Spinal cord (tissue), 10 donors: ENCODE results near the gene DHCR24. TPM values are rescaled to one million over a fixed set of nuclear protein-coding genes. Genes with fewer than 3 reads are reported as not detected.
A peak's percentile ranks its signal among the peaks of the same experiment; 100 is the strongest.

Experiments
- DNase-seq, 6 donors: peaks; one replicate each; pipeline versions ENCODE4 v3.0.0 to v3.0.0-alpha.2; 2013 to 2015; ENCODE audit warnings: low spot score in 6 of 6, low read depth in 4 of 6
- H3K27ac ChIP-seq: one replicate; pipeline ENCODE4 v1.5.1; 2013; ENCODE audit warnings: low read depth, low read length, control low read depth
- H3K27me3 ChIP-seq: one replicate; pipeline ENCODE4 v1.6.1; 2013; ENCODE audit warnings: low read length; ENCODE audit not compliant: control insufficient read depth, insufficient read depth
- H3K36me3 ChIP-seq: one replicate; pipeline ENCODE4 v1.6.1; 2013; ENCODE audit warnings: low read length; ENCODE audit not compliant: control insufficient read depth, insufficient read depth
- H3K4me1 ChIP-seq: one replicate; pipeline ENCODE4 v1.6.1; 2013; ENCODE audit warnings: low read length; ENCODE audit not compliant: control insufficient read depth, insufficient read depth
- H3K4me3 ChIP-seq: one replicate; pipeline ENCODE4 v1.5.1; 2013; ENCODE audit warnings: low read depth, low read length, control low read depth
- H3K9me3 ChIP-seq: one replicate; pipeline ENCODE4 v1.6.1; 2013; ENCODE audit warnings: low read length; ENCODE audit not compliant: control insufficient read depth, insufficient read depth
- WGBS: methylation state at CpG from one replicate; pipeline ENCODE4 v1.1.5; 2013; ENCODE audit warnings: missing lambda C conversion rate; ENCODE audit not compliant: insufficient coverage; 5-methylcytosine and 5-hydroxymethylcytosine counted together
- polyA plus RNA-seq, 2 donors: library from polyadenylated mRNA; unstranded; fragments of 120-200 nt; gene quantifications; one replicate each; pipeline ENCODE4 v1.2.1, GENCODE V29; 2013; ENCODE audit not compliant: insufficient read length in 2 of 2
- total RNA-seq, 2 donors: library from RNA; depleted of rRNA in 1 of 2; stranded (reverse); fragments of 120-200 nt in 1 of 2; fragments of >200 nt in 1 of 2; gene quantifications; one replicate each; pipeline versions ENCODE4 v1.2.3 to v1.2.4, GENCODE V29; 2013 to 2014
- donor health status: healthy.

Gene DHCR24
- total and polyA plus RNA-seq, 4 donors = 73.2 to 138 (median 113) TPM

- WGBS = 85% methylated on average over 5 of the region's 11 CpGs
- DNase-seq = no peak
These were observed 79.9 kb downstream of the DHCR24 start for GRCh38 chr1:54806931-54807611.

GRCh38 chr1:54805981-54806381 is 81.0 kb downstream of the DHCR24 start:
- peaks cover 13% of the 10 kb centered on the region for H3K27me3 ChIP-seq
- H3K27ac ChIP-seq = no peak overlapping the region
- DNase-seq = peak in 1 of 6 donors; percentile 34
- H3K4me1 ChIP-seq = peaks cover 15% of the 10 kb centered on the region
- no peak overlapping the region for H3K4me3 ChIP-seq
- no peaks in the 10 kb centered on the region for H3K9me3 ChIP-seq
- 46% methylated on average over 34 of the region's 35 CpGs for WGBS
- no peaks in the 10 kb centered on the region for H3K36me3 ChIP-seq

More at GRCh38 chr1:54806931-54807611, 79.9 kb downstream of the DHCR24 start:
- Histone ChIP-seq H3K9me3 (no peaks in the 10 kb centered on the region), H3K27ac (no peak overlapping the region), H3K4me1 (peaks cover 5% of the 10 kb centered on the region), H3K4me3 (no peak overlapping the region), H3K27me3 (peaks cover 2% of the 10 kb centered on the region), H3K36me3 (no peaks in the 10 kb centered on the region)

- Histone ChIP-seq H3K27me3 (peaks cover 17% of the 10 kb centered on the region), H3K4me3 (no peak overlapping the region), H3K9me3 (no peaks in the 10 kb centered on the region), H3K27ac (no peak overlapping the region), H3K4me1 (peaks cover 17% of the 10 kb centered on the region), H3K36me3 (no peaks in the 10 kb centered on the region)
- WGBS = 93% methylated on average over 3 of the region's 3 CpGs
- DNase-seq = no peak
These were observed 81.5 kb downstream of the DHCR24 start for GRCh38 chr1:54805466-54805865.

- no peak for DNase-seq
- Histone ChIP-seq H3K4me1 (peaks cover 17% of the 10 kb centered on the region), H3K9me3 (no peaks in the 10 kb centered on the region), H3K27me3 (peaks cover 24% of the 10 kb centered on the region), H3K27ac (no peak overlapping the region), H3K36me3 (no peaks in the 10 kb centered on the region), H3K4me3 (no peak overlapping the region)
- 96% methylated on average over 5 of the region's 6 CpGs for whole genome bisulfite sequencing
These were observed 82.4 kb downstream of the DHCR24 start for GRCh38 chr1:54804471-54805132.

GRCh38 chr1:54803761-54804470 is 83.1 kb downstream of the DHCR24 start:
- Histone ChIP-seq H3K27me3 (peaks cover 28% of the 10 kb centered on the region), H3K27ac (no peak overlapping the region)
- 80% methylated on average over 4 of the region's 4 CpGs for WGBS

GRCh38 chr1:54800899-54801759 is 85.9 kb downstream of the DHCR24 start, which contains the start of gene TTC22:
Gene TTC22, minus strand, starts transcription at chr1:54801323. Its CDS starts 160 bp downstream, at chr1:54801163.
- Histone ChIP-seq H3K27me3 (peaks cover 29% of the 10 kb centered on the region), H3K4me3 (peak within 1 kb of the TSS; percentile 4), H3K27ac (no peak within 1 kb of the TSS), H3K36me3 (no peaks in the 10 kb centered on the region), H3K9me3 (no peaks in the 10 kb centered on the region), H3K4me1 (peaks cover 19% of the 10 kb centered on the region)
- DNase-seq = peak in 1 of 6 donors; percentile 39
- WGBS = 14% methylated on average over 58 of the region's 58 CpGs

More at GRCh38 chr1:54803761-54804470, 83.1 kb downstream of the DHCR24 start:
- Histone ChIP-seq H3K4me3 (no peak overlapping the region), H3K9me3 (no peaks in the 10 kb centered on the region), H3K36me3 (no peaks in the 10 kb centered on the region), H3K4me1 (peaks cover 21% of the 10 kb centered on the region)
- no peak for DNase-seq

GRCh38 chr1:54800041-54800898 is 86.7 kb downstream of the DHCR24 start:
- no peak overlapping the region for H3K27ac ChIP-seq
- H3K4me3 ChIP-seq = peak overlapping the region; percentile 4
- no peaks in the 10 kb centered on the region for H3K9me3 ChIP-seq
- 30% methylated on average over 39 of the region's 39 CpGs for WGBS
- no peaks in the 10 kb centered on the region for H3K36me3 ChIP-seq
- peaks cover 17% of the 10 kb centered on the region for H3K4me1 ChIP-seq
- no peak for DNase-seq
- H3K27me3 ChIP-seq = peaks cover 29% of the 10 kb centered on the region
